ENCODE results near the gene ABCB10.
"Not testable (repeated sequence)": the region's sequence is repeated elsewhere in the genome, so short reads cannot be mapped to it uniquely, and the experiment has no call there.

ABCB10 gene

DNA sequence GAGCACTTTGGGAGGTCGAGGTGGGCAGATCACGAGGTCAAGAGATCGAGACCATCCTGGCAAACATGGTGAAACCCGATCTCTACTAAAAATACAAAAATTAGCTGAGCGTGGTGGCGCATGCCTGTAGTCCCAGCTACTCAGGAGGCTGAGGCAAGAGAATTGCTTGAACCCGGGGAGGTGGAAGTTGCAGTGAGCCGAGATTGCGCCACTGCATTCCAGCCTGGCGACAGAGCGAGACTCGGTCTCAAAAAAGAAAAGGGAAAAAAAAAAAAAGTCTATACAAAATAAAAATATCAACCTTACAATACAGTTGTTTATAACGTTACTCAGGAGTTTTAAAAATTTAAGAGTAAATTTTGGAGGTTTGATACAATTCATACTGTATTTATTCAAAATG is 82.6 kb downstream of the ABCB10 start:
- peaks cover 26 to 40% of the 10 kb centered on the region in 2 donors for H3K36me3 ChIP-seq (ENCODE audit: control insufficient read depth in 2 of 2, insufficient read depth in 2 of 2, low read length in 2 of 2)
- not testable (repeated sequence) for H3K27ac ChIP-seq (ENCODE audit: low read length); H3K4me3 ChIP-seq (ENCODE audit: low read length in 2 of 2); H3K27me3 ChIP-seq (ENCODE audit: control insufficient read depth in 1 of 2, insufficient read depth in 2 of 2, low read length in 2 of 2); H3K4me1 ChIP-seq (ENCODE audit: control insufficient read depth, insufficient read depth, low read length); H3K9me3 ChIP-seq (ENCODE audit: control insufficient read depth in 2 of 2, low read length in 2 of 2); H3K9ac ChIP-seq (ENCODE audit: low read length in 2 of 2)

DNA sequence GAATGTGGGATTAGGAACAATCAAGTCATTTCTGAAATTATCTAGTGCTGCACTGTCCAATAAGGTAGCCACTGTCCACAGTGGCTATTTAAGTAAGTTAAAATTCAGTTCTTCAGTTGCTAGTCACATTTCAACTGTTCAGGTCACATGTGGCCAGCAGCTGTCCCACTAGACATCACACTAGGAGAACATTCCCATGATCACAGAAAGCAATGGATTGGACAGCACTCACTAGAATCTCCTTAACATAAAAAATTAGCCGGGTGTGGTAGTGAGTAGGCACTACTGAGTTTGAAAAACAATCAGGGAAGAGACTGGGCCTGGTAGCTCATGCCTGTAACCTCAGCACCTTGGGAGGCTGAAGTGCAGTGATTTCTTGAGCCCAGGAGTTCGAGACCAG is 84.0 kb downstream of the ABCB10 start:
- Histone ChIP-seq H3K4me1 (ENCODE audit: control insufficient read depth, insufficient read depth, low read length) (no peaks in the 10 kb centered on the region), H3K36me3 (ENCODE audit: control insufficient read depth in 2 of 2, insufficient read depth in 2 of 2, low read length in 2 of 2) (peaks cover 28 to 52% of the 10 kb centered on the region in 2 donors), H3K27ac (ENCODE audit: low read length) (no peak overlapping the region), H3K4me3 (ENCODE audit: low read length in 2 of 2) (no peak overlapping the region), H3K9me3 (ENCODE audit: control insufficient read depth in 2 of 2, low read length in 2 of 2) (no peaks in the 10 kb centered on the region), H3K27me3 (ENCODE audit: control insufficient read depth in 1 of 2, insufficient read depth in 2 of 2, low read length in 2 of 2) (no peaks in the 10 kb centered on the region), H3K9ac (ENCODE audit: low read length in 2 of 2) (no peak overlapping the region)

DNA sequence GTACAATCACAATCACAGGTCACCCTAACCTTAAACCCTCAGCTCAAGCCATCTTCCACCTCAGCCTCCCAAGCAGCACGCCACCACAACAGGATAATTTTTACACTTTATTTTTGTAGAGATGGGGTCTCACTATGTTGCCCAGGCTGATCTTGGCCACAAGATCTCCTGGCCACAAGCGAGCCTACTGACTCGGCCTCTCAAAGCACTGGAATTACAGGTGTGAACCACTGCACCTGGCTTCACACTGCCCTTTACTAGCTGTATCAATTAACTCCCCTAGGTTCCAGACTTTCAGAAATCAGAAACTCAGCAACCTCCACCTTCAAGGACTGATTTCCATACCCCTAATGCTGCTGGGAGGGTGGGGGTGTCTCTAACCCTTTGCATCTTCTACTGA is 87.3 kb downstream of the ABCB10 start:
- Histone ChIP-seq H3K4me3 (ENCODE audit: low read length in 2 of 2) (no peak overlapping the region), H3K27me3 (ENCODE audit: control insufficient read depth in 1 of 2, insufficient read depth in 2 of 2, low read length in 2 of 2) (no peaks in the 10 kb centered on the region), H3K9ac (ENCODE audit: low read length in 2 of 2) (no peak overlapping the region), H3K27ac (ENCODE audit: low read length) (no peak overlapping the region), H3K36me3 (ENCODE audit: control insufficient read depth in 2 of 2, insufficient read depth in 2 of 2, low read length in 2 of 2) (peaks cover 37 to 53% of the 10 kb centered on the region in 2 donors), H3K9me3 (ENCODE audit: control insufficient read depth in 2 of 2, low read length in 2 of 2) (no peaks in the 10 kb centered on the region), H3K4me1 (ENCODE audit: control insufficient read depth, insufficient read depth, low read length) (no peaks in the 10 kb centered on the region)

GRCh38 chr1:229470406-229471043 is 88.0 kb downstream of the ABCB10 start:
- H3K4me1 ChIP-seq (ENCODE audit: control insufficient read depth, insufficient read depth, low read length): no peaks in the 10 kb centered on the region
- H3K9ac ChIP-seq (ENCODE audit: low read length in 2 of 2): no peak overlapping the region
- H3K9me3 ChIP-seq (ENCODE audit: control insufficient read depth in 2 of 2, low read length in 2 of 2): no peaks in the 10 kb centered on the region
- peaks cover 37 to 50% of the 10 kb centered on the region in 2 donors for H3K36me3 ChIP-seq (ENCODE audit: control insufficient read depth in 2 of 2, insufficient read depth in 2 of 2, low read length in 2 of 2)
- H3K27ac ChIP-seq (ENCODE audit: low read length): no peak overlapping the region
- H3K27me3 ChIP-seq (ENCODE audit: control insufficient read depth in 1 of 2, insufficient read depth in 2 of 2, low read length in 2 of 2): no peaks in the 10 kb centered on the region
- H3K4me3 ChIP-seq (ENCODE audit: low read length in 2 of 2): no peak overlapping the region

- no peak overlapping the region for H3K9ac ChIP-seq (ENCODE audit: low read length in 2 of 2)
- no peaks in the 10 kb centered on the region for H3K4me1 ChIP-seq (ENCODE audit: control insufficient read depth, insufficient read depth, low read length)
- peaks cover 42 to 57% of the 10 kb centered on the region in 2 donors for H3K36me3 ChIP-seq (ENCODE audit: control insufficient read depth in 2 of 2, insufficient read depth in 2 of 2, low read length in 2 of 2)
- H3K27me3 ChIP-seq (ENCODE audit: control insufficient read depth in 1 of 2, insufficient read depth in 2 of 2, low read length in 2 of 2): no peaks in the 10 kb centered on the region
- H3K27ac ChIP-seq (ENCODE audit: low read length): no peak overlapping the region
- H3K4me3 ChIP-seq (ENCODE audit: low read length in 2 of 2): no peak overlapping the region
- no peaks in the 10 kb centered on the region for H3K9me3 ChIP-seq (ENCODE audit: control insufficient read depth in 2 of 2, low read length in 2 of 2)
These were observed 91.6 kb downstream of the ABCB10 start for GRCh38 chr1:229466887-229467286.

Data from stomach smooth muscle (tissue), 2 donors.